ENCODE measurements around the gene CSTF2T.
A peak's percentile ranks its signal among the peaks of the same experiment; 100 is the strongest.

The CSTF2T gene, protein sequence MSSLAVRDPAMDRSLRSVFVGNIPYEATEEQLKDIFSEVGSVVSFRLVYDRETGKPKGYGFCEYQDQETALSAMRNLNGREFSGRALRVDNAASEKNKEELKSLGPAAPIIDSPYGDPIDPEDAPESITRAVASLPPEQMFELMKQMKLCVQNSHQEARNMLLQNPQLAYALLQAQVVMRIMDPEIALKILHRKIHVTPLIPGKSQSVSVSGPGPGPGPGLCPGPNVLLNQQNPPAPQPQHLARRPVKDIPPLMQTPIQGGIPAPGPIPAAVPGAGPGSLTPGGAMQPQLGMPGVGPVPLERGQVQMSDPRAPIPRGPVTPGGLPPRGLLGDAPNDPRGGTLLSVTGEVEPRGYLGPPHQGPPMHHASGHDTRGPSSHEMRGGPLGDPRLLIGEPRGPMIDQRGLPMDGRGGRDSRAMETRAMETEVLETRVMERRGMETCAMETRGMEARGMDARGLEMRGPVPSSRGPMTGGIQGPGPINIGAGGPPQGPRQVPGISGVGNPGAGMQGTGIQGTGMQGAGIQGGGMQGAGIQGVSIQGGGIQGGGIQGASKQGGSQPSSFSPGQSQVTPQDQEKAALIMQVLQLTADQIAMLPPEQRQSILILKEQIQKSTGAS

DNA sequence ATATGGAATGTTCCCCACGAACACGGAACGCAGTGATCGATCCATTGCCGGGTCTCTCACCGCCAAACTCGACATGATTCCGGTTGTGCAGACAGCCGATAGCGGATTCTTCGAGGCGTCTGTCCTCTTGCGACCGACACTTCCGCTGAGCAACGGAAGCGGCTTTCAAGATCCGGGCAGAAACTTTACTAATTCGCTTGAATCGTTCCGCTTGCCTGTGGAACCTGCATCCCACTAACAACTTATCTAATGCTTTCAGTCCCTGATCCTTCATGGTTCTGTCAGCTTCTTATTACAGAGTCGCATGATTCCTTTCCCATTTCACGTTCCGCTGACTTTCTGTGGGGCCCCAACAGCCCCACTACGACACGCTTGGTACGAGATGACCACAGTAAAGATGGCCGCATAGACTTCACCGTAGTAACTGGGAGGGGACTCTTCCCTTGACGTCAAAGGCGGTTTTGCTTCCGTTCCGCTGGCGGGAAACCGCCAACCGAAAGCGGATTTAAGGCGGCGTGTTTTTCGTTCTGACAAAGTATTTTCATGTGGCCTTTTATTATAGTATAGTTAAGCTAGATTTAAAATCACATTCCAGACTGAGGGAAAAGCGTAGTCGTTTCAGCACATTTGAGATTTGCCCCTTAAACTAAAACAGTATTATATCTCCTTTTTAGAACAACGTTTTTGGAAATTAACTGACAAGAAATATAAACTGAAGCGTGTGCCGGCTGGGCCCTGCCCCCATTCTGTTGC lies at the start of gene CSTF2T:
Gene CSTF2T (minus strand): TSS at position 121 of the 753 bp plus-strand sequence. CDS start 46 bp downstream, at position 75.
- peak; percentile 80 to 83 for DNase-seq (ENCODE audit: low read depth in 2 of 2)

DNA sequence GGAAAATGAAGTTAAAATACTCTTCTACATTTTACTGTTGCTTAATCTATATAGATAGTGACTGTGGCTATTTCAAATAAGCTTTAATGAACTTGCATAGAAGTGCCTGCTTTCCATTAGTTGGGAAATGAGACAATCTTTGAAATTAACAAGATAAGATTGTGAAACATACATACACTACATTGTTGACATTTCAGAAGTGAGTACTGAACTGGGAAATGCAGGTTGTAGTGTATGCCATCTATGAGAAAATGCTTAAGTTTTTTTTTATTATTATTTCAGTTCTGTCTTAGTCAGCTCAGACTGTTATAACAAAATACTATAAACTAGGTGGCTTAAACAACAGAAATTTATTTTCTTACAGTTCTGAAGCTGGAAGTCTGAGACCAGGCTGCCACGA lies 49.6 kb upstream of the CSTF2T start:
- DNase-seq (ENCODE audit: low read depth in 2 of 2): no peak

DNA sequence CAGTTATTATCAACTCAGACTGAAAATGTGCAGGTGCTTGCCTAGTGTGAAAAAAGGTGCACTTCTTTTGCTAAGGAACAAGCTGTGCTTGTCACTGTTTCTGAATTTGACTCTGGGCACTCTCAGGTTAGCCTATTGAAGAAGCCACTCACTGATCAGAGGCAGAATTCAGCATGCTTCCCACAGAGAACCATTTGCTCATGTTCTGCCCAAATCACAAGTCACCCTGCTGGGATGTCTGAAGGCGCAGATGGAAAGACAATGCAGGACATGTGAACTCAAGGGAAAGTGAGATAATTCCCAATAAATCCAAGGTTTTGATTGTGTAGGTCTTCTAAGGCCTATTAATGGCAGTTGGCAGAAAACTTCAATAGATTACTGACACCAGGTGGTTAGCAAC lies 47.8 kb upstream of the CSTF2T start:
- DNase-seq (ENCODE audit: low read depth in 2 of 2): no peak

DNA sequence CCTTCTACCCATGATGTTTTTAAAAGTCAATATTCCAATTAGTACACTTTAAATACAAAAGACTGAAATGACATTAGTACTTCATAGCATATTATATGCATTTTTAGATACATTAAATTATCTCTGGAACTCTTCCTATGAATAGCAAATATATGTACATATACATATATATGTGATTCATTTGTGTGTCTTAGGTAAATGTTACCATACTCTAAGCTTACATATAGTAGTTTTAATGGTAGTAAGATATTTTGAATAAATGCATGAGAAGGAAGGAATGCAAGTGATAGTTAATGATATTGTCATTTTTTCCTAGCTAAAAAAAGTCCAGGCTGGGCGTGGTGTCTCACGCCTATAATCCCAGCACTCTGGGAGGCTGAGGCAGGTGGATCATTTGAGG lies 46.0 kb upstream of the CSTF2T start:
- no peak for DNase-seq (ENCODE audit: low read depth in 2 of 2)

DNA sequence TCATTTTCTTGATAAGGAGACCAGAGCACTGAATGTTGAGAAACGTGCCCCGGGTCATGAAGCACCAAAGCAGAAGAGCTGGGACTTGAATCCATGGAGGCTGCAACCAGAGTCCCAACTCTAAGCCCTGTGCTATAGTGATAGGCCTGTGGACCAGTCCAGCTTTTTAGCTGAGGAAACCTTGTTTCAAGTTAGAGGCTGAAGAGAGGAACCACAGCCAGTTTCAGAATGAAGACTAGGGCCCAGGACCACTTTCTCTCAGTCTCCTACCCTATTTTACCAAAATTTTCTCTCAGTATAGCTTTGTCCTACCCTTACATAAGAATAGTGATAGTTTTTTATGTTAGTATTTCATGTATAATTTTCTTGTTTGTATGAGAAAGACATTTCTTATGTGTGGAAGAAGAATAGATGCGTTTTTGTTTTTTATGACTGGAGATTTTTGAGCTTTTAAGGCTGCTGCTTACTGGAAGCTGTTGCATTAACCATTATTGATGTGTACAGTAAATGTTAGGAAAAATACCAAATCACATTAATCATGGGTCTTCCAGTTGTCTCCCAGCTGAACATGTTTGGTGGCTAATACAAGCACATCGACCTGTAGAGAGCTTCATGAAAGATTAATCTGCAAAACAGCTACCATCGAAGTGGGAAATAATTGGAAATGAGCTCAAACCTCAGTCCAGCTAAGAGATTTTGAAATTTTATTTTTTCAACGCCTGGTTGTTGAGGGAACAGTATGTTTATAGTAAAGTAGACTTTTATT lies 45.0 kb upstream of the CSTF2T start:
- DNase-seq (ENCODE audit: low read depth in 2 of 2): no peak

DNA sequence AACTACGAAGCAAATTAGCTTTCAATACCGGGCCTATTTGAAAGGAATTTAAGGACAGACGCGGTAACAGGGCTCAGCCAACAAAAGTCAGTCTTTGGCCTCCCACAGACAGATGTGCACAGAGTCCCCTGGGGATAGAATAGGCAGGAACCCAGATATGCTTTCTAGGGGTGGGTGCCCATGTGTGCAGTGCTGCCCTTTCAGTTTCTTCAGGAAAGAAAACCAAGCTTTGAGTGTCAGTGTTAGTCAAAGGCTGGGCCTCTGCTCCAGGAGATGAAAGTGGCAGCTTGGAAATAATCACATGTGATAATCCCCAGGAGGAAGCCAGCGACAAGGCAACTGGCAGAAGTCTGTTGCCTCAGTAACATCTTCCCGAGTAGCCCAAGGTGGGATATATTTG lies 43.8 kb upstream of the CSTF2T start:
- DNase-seq (ENCODE audit: low read depth in 2 of 2): no peak

DNA sequence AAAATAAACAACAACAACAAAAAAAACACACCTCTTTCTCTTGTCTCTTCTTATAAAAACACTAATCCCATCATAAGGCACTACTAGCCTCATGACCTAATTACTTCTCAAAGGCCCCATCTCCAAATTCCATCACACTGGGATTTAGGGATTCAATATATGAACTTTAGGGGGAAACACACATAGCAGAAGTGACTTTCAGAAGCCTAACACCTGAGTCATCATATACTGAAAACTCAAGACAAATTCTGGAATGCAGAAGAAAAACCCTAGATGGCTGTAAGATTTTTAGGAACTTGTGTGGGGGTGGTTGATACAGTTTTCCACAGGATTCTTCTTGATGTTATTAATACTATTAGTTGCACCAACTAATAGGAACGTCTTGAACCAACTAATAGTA lies 33.7 kb upstream of the CSTF2T start:
- no peak for DNase-seq (ENCODE audit: low read depth in 2 of 2)

DNA sequence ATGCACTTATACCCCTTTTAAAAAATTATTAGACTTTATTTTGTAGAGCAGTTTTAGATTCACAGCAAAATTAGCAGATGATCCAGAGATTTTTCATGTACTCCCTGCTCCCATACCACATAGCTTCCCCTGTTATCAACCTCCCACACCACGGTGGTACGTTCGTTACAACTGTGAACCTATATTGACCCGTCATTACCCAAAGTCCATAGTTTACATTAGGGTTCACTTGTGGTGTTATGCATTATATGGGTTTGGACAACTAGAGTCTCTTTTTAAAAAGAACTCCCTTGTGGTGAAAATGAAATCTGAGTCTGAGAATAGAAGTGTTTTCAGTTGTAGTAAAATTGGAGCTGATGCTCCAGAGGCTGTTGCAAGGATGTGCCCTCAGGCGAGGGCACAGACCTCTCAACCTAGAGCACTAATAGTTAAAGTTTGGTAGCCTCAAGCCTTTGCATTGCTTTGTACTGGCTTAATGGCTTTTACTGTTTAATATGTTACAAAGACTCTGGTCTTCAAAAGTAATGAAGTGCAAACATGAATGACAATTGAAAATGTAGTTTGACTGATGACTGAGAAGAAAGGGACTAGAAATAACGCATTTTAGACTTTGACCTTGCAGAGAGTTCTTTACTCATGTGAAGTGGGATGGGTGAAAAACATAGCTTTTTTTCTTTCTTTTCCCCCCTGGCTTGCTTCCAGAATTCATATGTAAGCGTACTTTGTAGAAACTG lies 30.6 kb upstream of the CSTF2T start:
- no peak for DNase-seq (ENCODE audit: low read depth in 2 of 2)

DNA sequence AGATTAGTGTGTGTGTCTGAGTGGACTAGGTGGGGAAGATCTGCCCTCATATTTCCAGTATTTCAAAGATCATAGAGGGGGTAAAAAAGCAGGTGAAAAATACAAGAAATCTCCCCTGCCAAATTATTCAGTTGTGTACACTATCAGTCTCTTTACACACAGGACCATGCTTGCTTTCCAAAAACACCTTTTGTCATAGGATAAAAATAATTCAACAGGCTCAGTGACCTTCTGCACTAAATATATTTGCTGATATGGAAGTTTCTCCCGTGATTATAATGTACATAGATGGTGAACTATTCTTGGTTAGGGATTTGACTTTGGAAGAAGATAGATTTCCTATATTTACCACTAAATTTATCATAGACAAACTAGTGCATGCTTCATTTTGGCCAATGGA lies 24.6 kb upstream of the CSTF2T start:
- DNase-seq (ENCODE audit: low read depth in 2 of 2): no peak

DNA sequence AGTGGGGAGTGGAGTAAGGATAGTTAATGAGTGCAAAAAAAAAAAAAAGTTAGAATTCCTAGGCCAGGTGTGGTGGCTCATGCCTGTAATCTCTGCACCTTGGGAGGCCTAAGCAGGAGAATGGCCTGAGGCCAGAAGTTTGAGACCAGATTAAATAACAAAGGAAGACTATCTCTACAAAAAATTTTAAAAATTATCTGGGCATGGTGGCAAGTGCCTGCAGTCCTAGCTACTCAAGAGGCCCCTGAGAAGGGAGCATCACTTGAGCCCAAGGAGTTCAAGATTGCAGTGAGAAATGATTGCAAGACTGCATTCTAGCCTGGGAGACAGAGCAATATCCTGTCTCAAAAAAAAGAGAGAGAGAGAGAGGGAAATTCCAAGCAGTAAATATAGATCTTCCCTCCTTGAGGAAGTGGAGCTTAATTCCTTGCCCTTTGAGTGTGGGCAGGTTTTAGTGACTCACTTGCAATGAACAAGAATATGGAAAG lies 19.5 kb upstream of the CSTF2T start:
- DNase-seq (ENCODE audit: low read depth in 2 of 2): no peak

DNA sequence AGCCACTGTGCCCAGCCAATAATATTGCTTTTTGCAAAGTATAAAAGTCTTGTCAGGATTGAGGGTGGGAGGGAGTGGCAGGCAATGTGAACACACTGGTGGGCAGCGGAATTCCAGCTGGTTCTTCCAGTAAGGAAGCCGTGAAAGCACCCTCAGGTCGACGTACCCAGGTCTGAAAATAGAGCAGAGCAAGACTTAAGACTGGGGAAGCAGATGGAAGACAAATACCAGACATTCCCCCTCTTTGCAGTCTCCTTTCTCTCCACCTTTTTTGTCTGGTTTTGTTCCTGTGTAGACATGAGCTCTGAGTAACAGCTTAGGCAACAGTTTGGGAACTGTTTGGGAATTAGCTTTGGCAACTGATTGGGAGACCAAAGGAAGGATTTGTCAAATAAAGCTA lies 17.6 kb upstream of the CSTF2T start:
- no peak for DNase-seq (ENCODE audit: low read depth in 2 of 2)

DNA sequence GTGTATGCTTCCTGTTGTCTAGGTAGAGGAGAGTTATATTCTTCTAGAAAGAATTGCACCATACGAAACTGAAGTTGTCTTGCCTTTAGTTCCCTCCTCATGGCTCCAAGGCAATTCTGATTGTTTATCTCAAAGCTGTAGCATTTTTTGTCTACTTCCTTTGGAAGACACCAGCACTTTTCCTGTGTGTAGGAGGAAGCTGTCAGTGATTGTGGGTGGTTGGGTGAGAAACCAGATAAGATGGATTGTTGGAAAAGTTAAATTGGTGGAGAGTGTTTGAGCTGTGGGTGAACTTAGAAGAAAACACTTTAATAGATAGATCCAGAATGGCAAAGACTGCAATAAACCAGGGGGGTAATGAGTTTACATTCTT lies 12.1 kb upstream of the CSTF2T start:
- no peak for DNase-seq (ENCODE audit: low read depth in 2 of 2)

DNA sequence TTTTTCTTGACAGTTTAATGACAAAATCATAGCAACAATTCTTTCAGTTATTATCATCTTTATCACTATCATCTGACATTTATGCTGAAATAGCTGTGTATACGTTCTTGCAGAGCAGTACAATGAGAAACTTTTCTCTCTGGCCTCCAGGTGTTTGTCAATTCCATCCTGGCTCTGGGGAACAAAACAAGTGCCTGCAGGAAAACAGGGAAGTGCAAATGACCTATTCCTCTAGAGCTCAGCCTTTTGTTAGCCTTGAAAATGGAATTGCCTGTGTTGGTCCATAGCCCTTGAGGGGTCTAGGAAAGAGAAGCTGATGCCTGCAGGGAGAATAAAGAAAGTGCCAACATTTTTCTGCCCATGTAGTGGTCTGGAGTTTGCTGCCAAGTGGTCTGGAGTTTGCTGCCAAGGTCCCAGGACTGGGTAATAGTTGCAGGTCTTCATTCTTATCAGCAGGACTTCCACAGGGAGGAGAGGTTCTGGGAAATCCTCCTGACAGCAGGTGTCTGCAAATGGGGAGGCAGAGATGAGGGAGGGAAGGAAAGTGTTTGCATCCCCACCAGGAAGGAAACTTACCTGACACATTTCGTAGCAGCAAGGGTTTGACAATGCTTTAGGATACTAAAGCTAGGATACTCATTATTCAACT lies 10.1 kb upstream of the CSTF2T start:
- DNase-seq (ENCODE audit: low read depth in 2 of 2): no peak

DNA sequence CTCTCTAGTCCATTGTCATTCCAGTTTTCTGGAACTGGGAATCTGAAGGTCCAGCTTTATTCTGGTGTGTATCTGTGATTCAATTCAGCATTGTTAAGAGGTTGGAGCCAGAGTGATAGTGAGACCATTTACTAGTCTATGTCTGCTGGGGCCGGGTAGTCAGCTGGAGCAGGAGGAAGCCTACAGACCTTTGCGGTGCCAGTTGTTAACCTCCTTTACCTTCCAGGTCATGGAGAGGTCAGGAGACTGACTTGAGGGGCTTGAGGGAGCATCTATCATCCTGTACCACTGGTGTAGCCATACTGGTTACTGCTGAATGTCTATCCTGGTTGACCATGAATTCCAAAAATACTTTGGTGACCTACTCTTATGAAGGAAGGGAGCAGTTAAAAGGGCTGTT lies 9.2 kb upstream of the CSTF2T start:
- no peak for DNase-seq (ENCODE audit: low read depth in 2 of 2)

DNA sequence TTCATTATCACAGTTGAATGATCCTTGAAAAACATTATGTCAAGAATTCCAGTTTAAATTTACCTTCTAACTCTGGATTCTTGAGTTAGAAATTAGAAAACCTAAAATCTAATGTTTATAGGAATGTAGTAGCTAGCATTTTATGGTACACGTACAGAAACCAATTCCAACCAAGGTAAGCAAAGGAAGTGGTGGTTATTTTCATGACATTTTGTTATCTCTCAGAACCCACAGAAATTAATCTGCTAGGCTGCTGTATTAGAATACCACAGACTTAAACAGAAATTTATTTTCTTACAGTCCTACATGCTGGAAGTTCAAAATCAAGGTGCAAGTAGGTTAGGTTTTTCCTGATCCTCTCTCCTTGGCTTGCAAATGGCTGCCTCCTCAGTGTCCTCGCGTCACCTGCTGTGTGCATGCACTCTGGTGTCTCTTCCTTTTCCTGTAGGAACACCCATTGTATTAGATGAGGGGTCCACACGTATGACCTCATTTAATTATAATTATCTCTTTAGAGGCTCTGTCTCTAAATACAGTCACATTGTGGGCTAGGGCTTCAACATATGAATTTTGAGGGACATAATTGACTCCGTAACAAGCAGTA lies 8.5 kb upstream of the CSTF2T start:
- DNase-seq (ENCODE audit: low read depth in 2 of 2): no peak

DNA sequence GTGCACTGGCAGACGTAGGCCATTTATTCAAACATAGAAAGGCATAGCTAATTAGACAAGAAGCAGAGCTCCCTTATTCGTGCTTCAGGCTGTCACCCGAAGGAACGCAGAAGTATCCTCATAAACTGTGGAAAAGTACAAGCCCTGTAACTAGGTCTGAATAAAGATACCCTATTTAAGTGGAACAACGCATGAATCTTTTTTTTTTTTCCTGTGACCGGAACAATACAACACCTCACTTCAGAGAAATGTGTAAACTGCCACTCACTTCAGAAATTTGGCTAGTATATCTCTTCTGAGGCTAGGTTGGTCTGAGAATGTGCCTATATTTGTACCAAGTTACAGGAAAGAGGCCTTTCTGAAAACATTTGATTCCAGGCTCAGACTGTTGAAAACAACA lies 8.0 kb upstream of the CSTF2T start:
- no peak for DNase-seq (ENCODE audit: low read depth in 2 of 2)

DNA sequence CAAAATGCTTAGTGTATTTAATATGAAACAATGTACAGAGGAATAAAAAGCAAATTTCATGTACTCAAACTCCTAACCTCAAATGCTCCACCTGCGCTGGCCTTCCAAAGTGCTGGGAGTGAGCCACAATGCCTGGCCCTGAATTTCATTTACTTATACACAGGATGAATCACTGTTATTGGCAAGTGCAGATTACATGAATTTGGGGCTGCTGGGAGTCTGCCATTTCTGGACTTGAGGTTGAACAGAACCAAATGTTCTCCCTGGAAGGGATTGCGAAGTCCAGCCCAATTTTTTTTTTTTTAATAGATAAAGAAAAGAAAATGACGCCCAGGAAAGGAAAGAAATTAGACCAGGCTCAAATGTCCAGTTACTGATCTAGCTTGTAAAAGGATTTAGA lies 6.8 kb upstream of the CSTF2T start:
- no peak for DNase-seq (ENCODE audit: low read depth in 2 of 2)

DNA sequence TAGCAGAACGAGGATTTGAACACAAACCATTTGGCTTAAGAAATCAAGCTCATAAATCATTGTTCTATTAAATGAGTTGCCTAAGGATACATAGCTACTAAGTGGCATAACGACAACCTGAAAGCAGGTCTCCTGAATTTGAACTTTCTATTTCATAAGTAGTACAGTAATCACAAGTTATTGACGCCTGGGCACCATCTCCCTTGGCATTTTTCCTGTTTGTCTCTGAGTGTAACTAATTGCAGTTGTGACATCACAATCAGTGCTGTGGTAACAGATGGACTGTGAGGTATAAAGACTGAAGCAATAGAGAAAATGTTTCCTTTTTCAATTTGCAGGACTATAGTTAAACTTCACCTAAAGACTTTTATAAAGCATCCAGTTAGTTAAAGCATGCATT lies 6.4 kb upstream of the CSTF2T start:
- DNase-seq (ENCODE audit: low read depth in 2 of 2): no peak

DNA sequence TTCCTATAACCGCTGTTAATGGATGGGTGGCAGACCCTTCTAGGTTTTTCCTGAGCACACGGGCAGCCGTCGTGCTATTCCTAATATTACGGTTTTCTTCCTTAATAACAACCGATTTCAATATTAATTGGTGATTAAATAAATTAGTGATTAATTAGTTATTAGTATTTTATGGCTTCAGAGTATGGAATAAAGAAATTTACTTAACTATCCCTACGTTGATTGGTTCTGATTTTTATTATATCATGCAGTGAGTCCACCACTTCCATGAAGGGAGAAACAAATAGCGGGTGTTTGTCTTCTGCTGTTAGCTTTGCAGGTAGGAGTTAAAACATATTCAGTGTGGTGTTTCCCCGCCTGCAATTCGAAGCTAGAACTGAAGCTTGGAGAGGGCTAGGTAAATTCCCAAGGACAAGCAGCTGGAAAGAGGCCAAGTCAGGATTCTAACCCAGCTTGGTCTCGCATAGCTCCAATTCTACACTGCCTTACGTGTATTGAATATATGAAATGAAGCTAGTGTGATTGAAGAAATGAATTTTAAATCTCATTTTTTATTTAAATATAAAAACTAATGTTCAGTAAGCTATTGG lies 928 bp upstream of the CSTF2T start:
- DNase-seq (ENCODE audit: low read depth in 2 of 2): no peak

DNA sequence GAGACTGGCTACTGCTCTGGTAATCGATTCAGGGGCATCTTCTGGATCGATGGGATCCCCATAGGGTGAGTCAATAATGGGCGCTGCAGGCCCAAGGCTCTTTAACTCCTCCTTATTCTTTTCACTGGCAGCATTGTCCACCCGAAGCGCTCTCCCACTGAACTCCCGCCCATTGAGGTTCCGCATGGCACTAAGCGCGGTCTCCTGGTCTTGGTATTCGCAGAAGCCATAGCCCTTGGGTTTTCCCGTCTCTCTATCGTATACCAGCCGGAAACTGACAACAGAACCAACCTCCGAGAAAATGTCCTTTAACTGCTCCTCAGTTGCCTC lies 285 bp downstream of the CSTF2T start:
- DNase-seq (ENCODE audit: low read depth in 2 of 2): no peak
